ENCODE data around the gene MAP7D1.
A peak's percentile ranks its signal among the peaks of the same experiment; 100 is the strongest.

The MAP7D1 gene

GRCh38 chr1:36203554-36204346, 47.8 kb downstream of the MAP7D1 start:
- peak; percentile 45 for DNase-seq (ENCODE audit: low read depth)
- TF ChIP-seq, protein P1, sequence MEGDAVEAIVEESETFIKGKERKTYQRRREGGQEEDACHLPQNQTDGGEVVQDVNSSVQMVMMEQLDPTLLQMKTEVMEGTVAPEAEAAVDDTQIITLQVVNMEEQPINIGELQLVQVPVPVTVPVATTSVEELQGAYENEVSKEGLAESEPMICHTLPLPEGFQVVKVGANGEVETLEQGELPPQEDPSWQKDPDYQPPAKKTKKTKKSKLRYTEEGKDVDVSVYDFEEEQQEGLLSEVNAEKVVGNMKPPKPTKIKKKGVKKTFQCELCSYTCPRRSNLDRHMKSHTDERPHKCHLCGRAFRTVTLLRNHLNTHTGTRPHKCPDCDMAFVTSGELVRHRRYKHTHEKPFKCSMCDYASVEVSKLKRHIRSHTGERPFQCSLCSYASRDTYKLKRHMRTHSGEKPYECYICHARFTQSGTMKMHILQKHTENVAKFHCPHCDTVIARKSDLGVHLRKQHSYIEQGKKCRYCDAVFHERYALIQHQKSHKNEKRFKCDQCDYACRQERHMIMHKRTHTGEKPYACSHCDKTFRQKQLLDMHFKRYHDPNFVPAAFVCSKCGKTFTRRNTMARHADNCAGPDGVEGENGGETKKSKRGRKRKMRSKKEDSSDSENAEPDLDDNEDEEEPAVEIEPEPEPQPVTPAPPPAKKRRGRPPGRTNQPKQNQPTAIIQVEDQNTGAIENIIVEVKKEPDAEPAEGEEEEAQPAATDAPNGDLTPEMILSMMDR (IDR thresholded peaks at IDR 0.05; ENCODE audit: low read depth, low read length) = no peak
- TF ChIP-seq POLR2A (IDR thresholded peaks at IDR 0.05; ENCODE audit: extremely low read depth, insufficient read length) = no peak
- TF ChIP-seq, protein P2, sequence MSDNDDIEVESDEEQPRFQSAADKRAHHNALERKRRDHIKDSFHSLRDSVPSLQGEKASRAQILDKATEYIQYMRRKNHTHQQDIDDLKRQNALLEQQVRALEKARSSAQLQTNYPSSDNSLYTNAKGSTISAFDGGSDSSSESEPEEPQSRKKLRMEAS (IDR thresholded peaks at IDR 0.05; ENCODE audit: low read depth, low read length) = no peak
- no peak for TF ChIP-seq MYC (IDR thresholded peaks at IDR 0.05; ENCODE audit: low read depth, low read length)
- H3K4me3 ChIP-seq (ENCODE audit: low read depth, low read length) = no peak overlapping the region

DNA sequence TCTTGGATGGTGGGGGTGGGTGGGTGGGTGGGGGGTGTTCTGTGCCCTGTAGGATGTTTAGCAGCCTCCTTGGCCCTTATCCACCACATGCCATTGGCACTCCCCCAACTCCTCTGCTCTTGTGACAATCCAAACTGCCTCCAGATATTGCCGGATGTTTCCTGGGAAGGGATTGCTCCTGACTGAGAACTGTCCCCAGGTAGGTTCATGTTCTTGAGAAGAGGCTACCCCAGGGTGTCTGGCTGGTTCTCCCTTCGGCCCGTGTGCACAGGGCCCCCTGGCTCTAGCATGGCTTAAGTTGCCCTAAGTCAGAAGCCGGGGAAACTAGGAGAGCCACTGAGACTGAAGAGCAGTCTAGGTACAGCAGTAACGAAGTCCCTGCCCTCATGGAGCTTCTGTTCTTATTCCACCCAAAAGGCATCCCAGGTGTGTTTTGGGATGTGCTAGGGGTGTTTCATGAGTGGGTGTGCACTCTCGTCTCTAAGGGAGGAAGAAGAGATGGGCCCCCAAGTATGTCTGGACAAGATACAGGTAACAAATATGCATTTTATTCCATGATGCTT, 48.5 kb downstream of the MAP7D1 start:
- TF ChIP-seq, protein P2 (IDR thresholded peaks at IDR 0.05; ENCODE audit: low read depth, low read length) = no peak
- TF ChIP-seq MYC (IDR thresholded peaks at IDR 0.05; ENCODE audit: low read depth, low read length) (no peak), POLR2A (IDR thresholded peaks at IDR 0.05; ENCODE audit: extremely low read depth, insufficient read length) (no peak)
- TF ChIP-seq, protein P1 (IDR thresholded peaks at IDR 0.05; ENCODE audit: low read depth, low read length) = no peak
- DNase-seq (ENCODE audit: low read depth) = no peak
- H3K4me3 ChIP-seq (ENCODE audit: low read depth, low read length) = no peak overlapping the region

- TF ChIP-seq POLR2A (IDR thresholded peaks at IDR 0.05; ENCODE audit: extremely low read depth, insufficient read length) (no peak), MYC (IDR thresholded peaks at IDR 0.05; ENCODE audit: low read depth, low read length) (no peak)
- TF ChIP-seq, protein P1 (IDR thresholded peaks at IDR 0.05; ENCODE audit: low read depth, low read length) = no peak
- TF ChIP-seq, protein P2 (IDR thresholded peaks at IDR 0.05; ENCODE audit: low read depth, low read length) = no peak
- H3K4me3 ChIP-seq (ENCODE audit: low read depth, low read length) = no peak overlapping the region
- no peak for DNase-seq (ENCODE audit: low read depth)
These were observed 50.4 kb downstream of the MAP7D1 start for GRCh38 chr1:36206323-36206858.

DNA sequence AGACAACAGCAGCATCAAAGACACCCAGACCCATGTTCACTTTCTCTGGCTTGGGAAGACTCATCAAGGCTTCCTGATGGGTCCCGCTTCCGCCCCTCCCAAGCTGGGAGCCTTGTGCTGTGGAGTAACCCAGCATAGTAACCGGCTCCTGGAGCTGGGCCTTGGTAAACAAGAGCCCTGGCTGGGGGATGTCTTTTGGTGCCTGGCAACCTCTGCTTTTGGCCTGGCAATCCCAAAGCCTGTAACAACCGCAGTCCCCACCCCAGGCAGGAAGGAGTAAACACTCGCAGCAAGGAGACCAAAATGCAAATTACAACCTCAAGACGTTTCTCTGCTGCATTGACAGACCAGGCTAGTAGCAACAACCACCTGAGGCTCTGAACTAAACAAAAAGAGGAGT, 51.4 kb downstream of the MAP7D1 start:
- TF ChIP-seq POLR2A (IDR thresholded peaks at IDR 0.05; ENCODE audit: extremely low read depth, insufficient read length) (no peak), MYC (IDR thresholded peaks at IDR 0.05; ENCODE audit: low read depth, low read length) (no peak)
- TF ChIP-seq, protein P2 (IDR thresholded peaks at IDR 0.05; ENCODE audit: low read depth, low read length) = no peak
- TF ChIP-seq, protein P1 (IDR thresholded peaks at IDR 0.05; ENCODE audit: low read depth, low read length) = no peak
- no peak for DNase-seq (ENCODE audit: low read depth)
- H3K4me3 ChIP-seq (ENCODE audit: low read depth, low read length) = no peak overlapping the region

- no peak overlapping the region for H3K4me3 ChIP-seq (ENCODE audit: low read depth, low read length)
- TF ChIP-seq, protein P2 (IDR thresholded peaks at IDR 0.05; ENCODE audit: low read depth, low read length) = no peak
- TF ChIP-seq MYC (IDR thresholded peaks at IDR 0.05; ENCODE audit: low read depth, low read length) (peak; percentile 39; the same call in 1 of the 2 replicates), POLR2A (IDR thresholded peaks at IDR 0.05; ENCODE audit: extremely low read depth, insufficient read length) (no peak)
- TF ChIP-seq, protein P1 (IDR thresholded peaks at IDR 0.05; ENCODE audit: low read depth, low read length) = peak; percentile 50
- peak; percentile 97 for DNase-seq (ENCODE audit: low read depth)
These were observed 53.2 kb downstream of the MAP7D1 start for GRCh38 chr1:36208978-36209703.
